HG03095 (cell line): ENCODE data around the gene KIRREL3.

ENCODE experiments used
- ATAC-seq: cut with Tn5 transposase; IDR thresholded peaks from one replicate; pipeline ENCODE4 v1.9.1; 2021; ENCODE audit warnings: moderate library complexity; ENCODE audit not compliant: unreplicated experiment

KIRREL3 gene

GRCh38 chr11:126460417-126461095 lies 540.0 kb downstream of the KIRREL3 start:
- ATAC-seq = no peak

GRCh38 chr11:126459691-126460281 lies 540.8 kb downstream of the KIRREL3 start:
- no peak for ATAC-seq

GRCh38 chr11:126457817-126458216 lies 542.8 kb downstream of the KIRREL3 start:
- ATAC-seq = no peak

- ATAC-seq = no peak
Measured at GRCh38 chr11:126456783-126457542, 543.6 kb downstream of the KIRREL3 start.

GRCh38 chr11:126456089-126456488 lies 544.5 kb downstream of the KIRREL3 start:
- no peak for ATAC-seq

GRCh38 chr11:126452241-126453101 lies 548.1 kb downstream of the KIRREL3 start:
- ATAC-seq = no peak

GRCh38 chr11:126451211-126451802 lies 549.3 kb downstream of the KIRREL3 start:
- ATAC-seq = no peak

- no peak for ATAC-seq
Measured at GRCh38 chr11:126450806-126451205, 549.8 kb downstream of the KIRREL3 start.

- ATAC-seq = no peak
Measured at GRCh38 chr11:126450198-126450597, 550.4 kb downstream of the KIRREL3 start.

- no peak for ATAC-seq
Measured at GRCh38 chr11:126446581-126446980, 554.0 kb downstream of the KIRREL3 start.

- no peak for ATAC-seq
Measured at GRCh38 chr11:126444072-126444471, 556.5 kb downstream of the KIRREL3 start.

GRCh38 chr11:126443120-126443519 lies 557.5 kb downstream of the KIRREL3 start:
- no peak for ATAC-seq

- no peak for ATAC-seq
Measured at GRCh38 chr11:126440792-126441514, 559.6 kb downstream of the KIRREL3 start.

GRCh38 chr11:126440276-126440675 lies 560.3 kb downstream of the KIRREL3 start:
- no peak for ATAC-seq

- ATAC-seq = no peak
Measured at GRCh38 chr11:126438691-126439090, 561.9 kb downstream of the KIRREL3 start.

- ATAC-seq = no peak
Measured at GRCh38 chr11:126438272-126438671, 562.3 kb downstream of the KIRREL3 start.

- no peak for ATAC-seq
Measured at GRCh38 chr11:126437731-126438130, 562.8 kb downstream of the KIRREL3 start.

- ATAC-seq = no peak
Measured at GRCh38 chr11:126436209-126436755, 564.3 kb downstream of the KIRREL3 start.

- ATAC-seq = no peak
Measured at GRCh38 chr11:126434950-126435335, 565.6 kb downstream of the KIRREL3 start.
